Mucosa of stomach (tissue), 1 donor: Measurements from ENCODE around the gene H2BW2.
"Not testable (repeated sequence)": the region's sequence is repeated elsewhere in the genome, so short reads cannot be mapped to it uniquely, and the experiment has no call there.

ENCODE experiments used
- H3K27me3 ChIP-seq: one replicate; pipeline ENCODE4 v1.7.0; 2013; ENCODE audit warnings: mild to moderate bottlenecking, low read length; ENCODE audit not compliant: control insufficient read depth, insufficient read depth
- H3K36me3 ChIP-seq: one replicate; pipeline ENCODE4 v1.7.0; 2013; ENCODE audit warnings: low read length; ENCODE audit not compliant: control insufficient read depth, insufficient read depth
- H3K4me1 ChIP-seq: one replicate; pipeline ENCODE4 v1.7.0; 2013; ENCODE audit warnings: mild to moderate bottlenecking, low read length; ENCODE audit not compliant: control insufficient read depth, insufficient read depth
- H3K4me3 ChIP-seq: one replicate; pipeline ENCODE4 v1.7.0; 2013; ENCODE audit warnings: low read length
- H3K9ac ChIP-seq: one replicate; pipeline ENCODE4 v1.7.0; 2013; ENCODE audit warnings: mild to moderate bottlenecking, low read length, moderate library complexity
- H3K9me3 ChIP-seq: one replicate; pipeline ENCODE4 v1.7.0; 2013; ENCODE audit warnings: mild to moderate bottlenecking, low read length, moderate library complexity; ENCODE audit not compliant: control insufficient read depth
- donor health status: Pancreatic carcinoma.

The H2BW2 gene

GRCh38 chrX:104039689-104040505 is at the start of gene H2BW2:
TSS of gene H2BW2 (plus strand) at chrX:104039956. CDS start at chrX:104039995, 39 bp downstream.
- Histone ChIP-seq H3K4me3 (no peak within 1 kb of the TSS), H3K4me1 (no peaks in the 10 kb centered on the region), H3K36me3 (no peaks in the 10 kb centered on the region), H3K9me3 (no peaks in the 10 kb centered on the region), H3K9ac (no peak within 1 kb of the TSS), H3K27me3 (no peaks in the 10 kb centered on the region)

- no peaks in the 10 kb centered on the region for H3K36me3 ChIP-seq
- H3K4me3 ChIP-seq: no peak overlapping the region
- H3K9me3 ChIP-seq: no peaks in the 10 kb centered on the region
- no peaks in the 10 kb centered on the region for H3K27me3 ChIP-seq
- no peaks in the 10 kb centered on the region for H3K4me1 ChIP-seq
- H3K9ac ChIP-seq: no peak overlapping the region
Observed at GRCh38 chrX:103999234-103999633, 40.5 kb upstream of the H2BW2 start.

GRCh38 chrX:104008831-104009230 is 30.9 kb upstream of the H2BW2 start:
- Histone ChIP-seq H3K9ac (no peak overlapping the region), H3K36me3 (no peaks in the 10 kb centered on the region), H3K4me3 (no peak overlapping the region), H3K9me3 (no peaks in the 10 kb centered on the region), H3K4me1 (no peaks in the 10 kb centered on the region), H3K27me3 (no peaks in the 10 kb centered on the region)

- no peaks in the 10 kb centered on the region for H3K4me1 ChIP-seq
- no peak overlapping the region for H3K4me3 ChIP-seq
- H3K27me3 ChIP-seq: no peaks in the 10 kb centered on the region
- no peaks in the 10 kb centered on the region for H3K36me3 ChIP-seq
- no peak overlapping the region for H3K9ac ChIP-seq
- no peaks in the 10 kb centered on the region for H3K9me3 ChIP-seq
Observed at GRCh38 chrX:104013158-104013557, 26.6 kb upstream of the H2BW2 start.

GRCh38 chrX:104013606-104014005 is 26.1 kb upstream of the H2BW2 start, which contains the start of gene H2BW1:
TSS of gene H2BW1 (minus strand) at chrX:104013708. CDS start at chrX:104013576, 132 bp downstream.
- Histone ChIP-seq H3K4me3 (no peak within 1 kb of the TSS), H3K27me3 (no peaks in the 10 kb centered on the region), H3K9ac (no peak within 1 kb of the TSS), H3K36me3 (no peaks in the 10 kb centered on the region), H3K9me3 (no peaks in the 10 kb centered on the region), H3K4me1 (no peaks in the 10 kb centered on the region)

- H3K36me3 ChIP-seq, H3K27me3 ChIP-seq, H3K4me3 ChIP-seq, H3K9ac ChIP-seq, H3K4me1 ChIP-seq, H3K9me3 ChIP-seq: not testable (repeated sequence)
Observed at GRCh38 chrX:104015576-104015975, 24.2 kb upstream of the H2BW2 start.

GRCh38 chrX:104018126-104018525 is 21.6 kb upstream of the H2BW2 start:
- Histone ChIP-seq H3K4me3 (no peak overlapping the region), H3K27me3 (no peaks in the 10 kb centered on the region), H3K9me3 (no peaks in the 10 kb centered on the region), H3K9ac (no peak overlapping the region), H3K36me3 (no peaks in the 10 kb centered on the region), H3K4me1 (no peaks in the 10 kb centered on the region)

- Histone ChIP-seq H3K27me3 (no peaks in the 10 kb centered on the region), H3K9me3 (no peaks in the 10 kb centered on the region), H3K4me3 (no peak overlapping the region), H3K36me3 (no peaks in the 10 kb centered on the region), H3K9ac (no peak overlapping the region), H3K4me1 (no peaks in the 10 kb centered on the region)
Observed at GRCh38 chrX:104041003-104041402, 1.2 kb downstream of the H2BW2 start.

GRCh38 chrX:104045642-104046041 is 5.9 kb downstream of the H2BW2 start:
- no peak overlapping the region for H3K9ac ChIP-seq
- H3K4me3 ChIP-seq: no peak overlapping the region
- no peaks in the 10 kb centered on the region for H3K27me3 ChIP-seq
- H3K36me3 ChIP-seq: no peaks in the 10 kb centered on the region
- no peaks in the 10 kb centered on the region for H3K4me1 ChIP-seq
- no peaks in the 10 kb centered on the region for H3K9me3 ChIP-seq

GRCh38 chrX:104047171-104047570 is 7.4 kb downstream of the H2BW2 start:
- H3K36me3 ChIP-seq: no peaks in the 10 kb centered on the region
- H3K9me3 ChIP-seq: no peaks in the 10 kb centered on the region
- no peak overlapping the region for H3K9ac ChIP-seq
- no peaks in the 10 kb centered on the region for H3K27me3 ChIP-seq
- no peaks in the 10 kb centered on the region for H3K4me1 ChIP-seq
- H3K4me3 ChIP-seq: no peak overlapping the region

GRCh38 chrX:104054956-104055355 is 15.2 kb downstream of the H2BW2 start:
- H3K4me1 ChIP-seq, H3K9me3 ChIP-seq, H3K27me3 ChIP-seq, H3K4me3 ChIP-seq, H3K36me3 ChIP-seq, H3K9ac ChIP-seq: not testable (repeated sequence)

GRCh38 chrX:104062636-104063035 is 22.9 kb downstream of the H2BW2 start:
- H3K4me1 ChIP-seq, H3K4me3 ChIP-seq, H3K36me3 ChIP-seq, H3K9ac ChIP-seq, H3K27me3 ChIP-seq, H3K9me3 ChIP-seq: not testable (repeated sequence)
